Astrocyte (in vitro differentiated cells and primary cell): ENCODE data around the gene GTF3C1.

Experiments
- CTCF ChIP-seq: IDR thresholded peaks from 2 replicates; pipeline ENCODE4 v1.5.1; 2011; ENCODE audit warnings: low read depth, mild to moderate bottlenecking, inconsistent platforms, low read length, moderate library complexity; ENCODE audit not compliant: insufficient read depth
- EZH2 ChIP-seq: IDR thresholded peaks from 2 replicates; pipeline ENCODE4 v1.6.1; 2012; ENCODE audit warnings: mild to moderate bottlenecking, low read length, inconsistent platforms; ENCODE audit not compliant: insufficient read depth

DNA sequence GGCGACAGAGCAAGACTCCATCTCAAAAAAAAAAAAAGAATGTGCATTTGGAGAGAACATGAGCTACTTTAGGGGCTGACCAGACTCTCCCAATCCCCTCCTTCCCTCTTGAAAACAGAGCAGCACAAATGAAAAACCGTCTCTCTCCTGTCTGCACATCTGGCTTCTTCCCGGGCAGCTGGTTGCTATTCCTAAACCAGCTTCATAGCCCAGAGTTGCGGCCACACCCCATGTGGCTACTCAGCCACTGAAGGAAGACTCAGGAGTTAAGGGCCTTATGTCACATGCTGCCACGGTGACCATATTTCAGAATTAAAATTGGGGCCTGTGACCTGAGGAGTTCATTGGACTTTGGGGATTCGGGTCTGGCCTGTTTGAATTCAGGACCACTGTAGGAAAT, 48.5 kb upstream of the GTF3C1 start:
- no peak for TF ChIP-seq CTCF
- TF ChIP-seq EZH2 = no peak
